GM12874 (cell line): ENCODE results near the gene PABPN1L.

Experiments used
- TF ChIP-seq, protein P1 (sequence below): IDR thresholded peaks from 2 replicates; pipeline ENCODE4 v1.5.1; 2011; ENCODE audit warnings: low read depth, mild to moderate bottlenecking, control low read depth, low read length, moderate library complexity; ENCODE audit not compliant: insufficient read depth

The PABPN1L gene

DNA sequence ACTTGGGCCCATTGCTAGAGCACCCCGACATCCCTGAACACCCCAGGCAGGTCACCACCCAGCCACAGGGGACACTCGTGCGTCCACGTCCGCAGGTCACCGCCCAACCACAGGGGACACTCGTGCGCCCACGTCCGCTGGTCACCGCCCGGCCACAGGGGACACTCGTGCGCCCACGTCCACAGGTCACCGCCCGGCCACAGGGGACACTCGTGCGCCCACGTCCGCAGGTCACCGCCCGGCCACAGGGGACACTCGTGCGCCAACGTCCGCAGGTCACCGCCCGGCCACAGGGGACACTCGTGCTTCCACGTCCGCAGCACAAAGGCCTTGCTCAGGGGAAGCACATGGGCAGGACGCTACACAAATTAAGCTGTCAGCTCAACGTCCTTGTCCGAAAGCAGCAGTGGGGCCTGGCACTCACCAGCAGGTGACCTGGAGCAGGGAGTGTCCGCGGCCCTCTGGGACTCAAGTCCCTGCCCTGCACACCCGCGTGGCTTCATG, 27.4 kb downstream of the PABPN1L start:
- TF ChIP-seq, protein P1, sequence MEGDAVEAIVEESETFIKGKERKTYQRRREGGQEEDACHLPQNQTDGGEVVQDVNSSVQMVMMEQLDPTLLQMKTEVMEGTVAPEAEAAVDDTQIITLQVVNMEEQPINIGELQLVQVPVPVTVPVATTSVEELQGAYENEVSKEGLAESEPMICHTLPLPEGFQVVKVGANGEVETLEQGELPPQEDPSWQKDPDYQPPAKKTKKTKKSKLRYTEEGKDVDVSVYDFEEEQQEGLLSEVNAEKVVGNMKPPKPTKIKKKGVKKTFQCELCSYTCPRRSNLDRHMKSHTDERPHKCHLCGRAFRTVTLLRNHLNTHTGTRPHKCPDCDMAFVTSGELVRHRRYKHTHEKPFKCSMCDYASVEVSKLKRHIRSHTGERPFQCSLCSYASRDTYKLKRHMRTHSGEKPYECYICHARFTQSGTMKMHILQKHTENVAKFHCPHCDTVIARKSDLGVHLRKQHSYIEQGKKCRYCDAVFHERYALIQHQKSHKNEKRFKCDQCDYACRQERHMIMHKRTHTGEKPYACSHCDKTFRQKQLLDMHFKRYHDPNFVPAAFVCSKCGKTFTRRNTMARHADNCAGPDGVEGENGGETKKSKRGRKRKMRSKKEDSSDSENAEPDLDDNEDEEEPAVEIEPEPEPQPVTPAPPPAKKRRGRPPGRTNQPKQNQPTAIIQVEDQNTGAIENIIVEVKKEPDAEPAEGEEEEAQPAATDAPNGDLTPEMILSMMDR, result peak; percentile 34; the same call in 1 of the 2 replicates

GRCh38 chr16:88838566-88838965, 27.9 kb downstream of the PABPN1L start:
- TF ChIP-seq, protein P1, result no peak

GRCh38 chr16:88837806-88838205, 28.7 kb downstream of the PABPN1L start:
- TF ChIP-seq, protein P1, result no peak

DNA sequence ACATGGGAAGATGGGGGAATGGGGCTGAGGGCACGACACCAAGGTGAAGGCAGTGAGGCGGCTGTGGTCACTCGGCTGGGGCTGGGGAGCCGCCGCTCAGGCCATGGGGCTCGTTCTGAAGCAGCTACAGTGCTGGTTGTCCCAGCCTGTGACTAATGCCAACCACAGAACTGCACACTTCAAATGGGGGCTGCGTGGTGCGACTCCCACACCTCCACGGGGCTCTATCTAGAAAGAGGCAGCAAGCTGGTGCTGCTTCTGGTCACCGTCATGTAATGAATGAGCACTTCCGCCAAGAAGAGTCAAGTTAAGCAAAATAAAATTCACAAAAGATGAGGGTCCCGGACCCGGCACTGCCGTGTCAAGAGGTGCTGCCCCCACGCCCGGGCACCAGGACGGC, 29.7 kb downstream of the PABPN1L start:
- TF ChIP-seq, protein P1, result no peak

- TF ChIP-seq, protein P1, result no peak
Measured at GRCh38 chr16:88835818-88836217, 30.6 kb downstream of the PABPN1L start.

GRCh38 chr16:88835383-88835782, 31.1 kb downstream of the PABPN1L start:
- TF ChIP-seq, protein P1, result no peak

- TF ChIP-seq, protein P1, result no peak
Measured at GRCh38 chr16:88834670-88835069, 31.8 kb downstream of the PABPN1L start.

DNA sequence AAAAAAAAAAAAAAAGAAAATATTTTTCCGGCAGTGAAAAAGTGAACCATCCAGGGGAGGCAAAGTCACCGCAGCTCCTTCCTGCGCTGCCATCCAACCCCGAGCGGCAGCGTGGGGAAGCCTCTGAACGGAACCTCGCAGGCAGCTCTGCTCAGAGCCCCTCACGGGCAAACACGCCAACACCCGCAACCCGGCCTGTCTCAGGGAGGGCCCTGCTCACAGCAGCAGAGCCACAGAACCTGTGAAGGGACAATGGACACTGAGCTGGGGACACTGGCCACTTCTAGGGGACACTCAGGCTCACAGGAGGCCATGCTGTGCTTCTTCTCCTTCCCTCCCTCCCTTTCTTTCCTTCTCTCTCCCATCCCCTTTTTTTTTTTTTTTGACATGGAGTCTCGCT, 33.4 kb downstream of the PABPN1L start:
- TF ChIP-seq, protein P1, result no peak
